Stimulated activated CD8-positive, alpha-beta memory T cell treated with anti-CD3 and anti-CD28 coated beads, Interleukin-2, amount 100 ng/mL, for 1 hour (primary cell): ENCODE measurements around the gene SLC1A2.

Experiments used
- DNase-seq, 2 donors: peaks; one replicate each; pipeline ENCODE4 v3.0.0-alpha.2; 2020; ENCODE audit warnings: low read depth in 2 of 2

SLC1A2 gene

DNA sequence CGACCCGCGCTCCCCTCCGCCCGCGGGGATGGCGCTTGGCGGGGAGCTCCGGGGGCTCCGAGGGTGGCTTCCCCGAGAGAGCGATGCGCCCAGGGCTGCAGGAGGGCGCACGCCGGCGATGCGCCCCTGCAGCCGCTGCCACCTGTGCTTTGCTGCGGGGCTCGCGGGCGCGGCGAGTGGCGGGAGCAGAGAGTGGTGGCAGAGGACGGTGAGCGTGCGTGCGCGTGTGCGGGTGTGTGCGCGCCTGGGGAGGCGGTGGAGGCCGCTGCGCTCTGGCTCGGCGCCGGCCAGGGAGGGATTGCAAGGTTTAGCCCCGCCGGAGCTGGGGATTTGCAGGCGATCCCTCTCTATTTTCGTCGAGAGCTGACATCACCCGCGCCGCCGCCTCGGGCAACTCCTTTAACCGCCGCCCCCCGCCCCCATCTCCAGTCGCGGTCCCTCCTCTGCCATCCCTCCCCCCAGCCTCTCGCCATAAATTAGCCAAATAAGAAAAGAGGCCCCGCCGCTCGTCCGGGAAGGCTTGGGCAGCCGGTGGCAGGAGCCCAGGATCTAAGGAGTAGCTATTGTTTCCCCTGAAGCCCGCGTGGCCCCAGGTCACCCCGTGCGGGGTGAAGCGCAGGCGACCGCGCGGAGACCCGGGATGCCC, at the start of gene SLC1A2:
Gene SLC1A2, minus strand, starts transcription at position 375 of the 646 bp plus-strand sequence. CDS start 592 bp downstream, outside the sequence.
- no peak for DNase-seq

DNA sequence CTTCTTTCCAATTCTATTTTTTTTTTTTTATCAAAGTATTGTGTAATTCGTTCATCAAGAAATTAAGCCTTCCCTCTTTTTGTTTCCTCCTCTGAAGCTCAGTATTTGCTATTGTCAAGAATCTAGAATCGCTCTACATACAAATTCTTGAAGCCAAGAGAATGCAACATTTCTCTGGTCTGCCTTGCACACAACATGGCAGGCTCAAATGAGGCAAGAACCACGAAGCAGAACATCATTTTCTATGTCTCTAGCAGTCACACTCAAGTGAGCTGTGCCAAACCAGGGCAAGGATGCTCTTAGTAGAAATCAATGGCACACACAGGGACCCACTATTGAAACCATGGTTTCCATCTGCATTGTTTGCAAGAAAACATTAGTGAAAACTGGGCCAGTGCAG, 46.7 kb upstream of the SLC1A2 start:
- no peak for DNase-seq

- DNase-seq: no peak
These were observed 45.0 kb upstream of the SLC1A2 start for GRCh38 chr11:35464308-35464707.

- no peak for DNase-seq
These were observed 44.0 kb upstream of the SLC1A2 start for GRCh38 chr11:35463331-35463751.

GRCh38 chr11:35461917-35462538, 42.7 kb upstream of the SLC1A2 start:
- DNase-seq: no peak

DNA sequence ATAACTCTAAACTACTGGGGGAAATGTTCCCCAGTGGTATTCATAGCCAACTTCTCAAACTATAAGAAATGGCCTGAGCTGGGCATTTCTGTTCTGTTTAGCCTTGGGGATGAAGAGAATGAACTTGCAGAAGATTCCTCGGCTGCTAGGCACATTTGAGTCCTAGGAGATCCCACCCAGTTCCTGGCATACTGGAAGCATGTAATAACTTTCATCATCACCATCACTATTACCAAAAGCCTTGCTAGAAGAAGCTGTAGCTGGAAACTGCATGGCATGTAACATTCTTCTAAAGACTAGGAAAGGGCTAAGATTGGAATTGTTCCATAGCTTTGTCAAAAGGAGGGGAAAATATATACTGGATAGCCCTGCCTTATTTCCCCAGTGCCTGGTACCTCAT, 40.1 kb upstream of the SLC1A2 start:
- DNase-seq: no peak

DNA sequence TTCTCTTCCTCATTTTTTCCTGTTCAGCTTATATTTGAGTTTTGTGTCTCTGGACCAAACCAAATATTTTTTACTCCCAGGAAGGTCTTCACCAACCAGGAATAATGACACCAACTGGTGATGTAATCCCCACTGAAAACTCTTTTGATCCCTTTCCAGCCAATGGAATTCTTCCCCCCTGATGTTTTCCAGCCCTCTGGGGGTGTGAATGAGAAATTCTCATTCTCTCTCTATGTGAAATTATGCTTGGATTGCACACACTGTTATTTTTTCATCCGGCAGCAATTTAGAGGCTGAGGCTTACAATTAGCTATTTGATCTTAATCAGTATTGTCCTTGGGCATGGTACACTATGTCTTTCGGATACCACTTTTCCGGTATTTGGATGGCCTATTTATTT, 39.5 kb upstream of the SLC1A2 start:
- DNase-seq: no peak

- no peak for DNase-seq
These were observed 35.0 kb upstream of the SLC1A2 start for GRCh38 chr11:35454362-35454761.

- DNase-seq: no peak
These were observed 17.4 kb upstream of the SLC1A2 start for GRCh38 chr11:35436581-35437250.

GRCh38 chr11:35433588-35433987, 14.2 kb upstream of the SLC1A2 start:
- no peak for DNase-seq

DNA sequence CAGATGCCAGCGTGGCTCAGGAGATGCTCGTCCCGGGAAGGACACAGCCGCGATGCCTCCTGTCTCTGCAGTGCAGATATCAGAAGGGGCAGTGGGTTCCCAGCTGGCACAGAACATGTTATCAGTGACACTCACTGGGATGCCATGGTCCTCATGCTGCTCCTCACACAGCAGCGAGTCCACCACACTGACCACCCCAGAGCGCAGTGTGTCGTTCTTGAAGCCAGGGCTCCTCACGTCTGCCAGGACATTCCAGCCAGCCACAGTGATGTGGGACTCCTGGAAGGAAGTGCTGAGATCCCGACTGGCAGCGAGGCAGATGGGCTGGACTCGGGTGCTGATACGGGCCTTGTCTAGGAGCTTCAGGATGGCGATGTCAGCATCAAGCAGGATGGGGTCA, 13.1 kb upstream of the SLC1A2 start:
- no peak for DNase-seq

DNA sequence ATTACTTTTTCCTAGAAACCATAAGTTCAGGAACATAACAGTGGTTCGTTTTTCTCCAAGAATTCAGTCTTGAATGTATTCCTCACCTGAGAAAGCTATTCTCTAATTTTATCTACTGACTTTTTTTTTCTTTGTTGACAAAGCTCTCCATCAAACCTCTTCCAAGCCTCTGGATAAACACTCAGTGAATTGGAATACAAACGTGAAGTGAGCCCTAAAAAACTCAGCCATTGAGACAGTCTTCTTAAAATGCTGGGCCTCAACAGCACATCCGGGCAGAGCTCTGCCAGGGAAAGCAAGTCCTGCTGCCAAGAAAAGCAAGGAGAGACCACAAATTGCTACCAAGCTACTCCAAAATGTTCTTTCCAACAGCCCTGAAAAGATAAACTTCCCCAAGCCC, 7.7 kb upstream of the SLC1A2 start:
- DNase-seq: no peak

DNA sequence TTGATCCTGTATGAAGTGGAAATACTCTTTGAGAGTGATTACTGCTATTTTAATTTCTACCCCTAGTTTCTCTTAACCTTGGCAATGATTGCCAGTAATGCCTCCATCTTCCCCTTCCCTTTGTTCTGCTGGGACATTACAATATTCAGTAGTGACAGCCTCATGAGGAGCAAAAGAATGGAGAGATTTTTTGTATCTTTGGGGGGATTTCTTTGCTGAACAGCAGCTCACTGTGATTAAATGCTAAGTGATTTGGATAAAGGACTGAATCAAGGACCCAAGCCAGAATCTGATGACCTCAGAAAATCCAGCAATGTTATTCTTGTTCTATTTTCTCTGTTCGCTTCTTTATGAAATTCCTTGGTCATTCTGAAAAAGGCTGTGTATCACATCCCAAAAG, 7.0 kb upstream of the SLC1A2 start:
- DNase-seq: no peak

GRCh38 chr11:35425603-35426212, 6.3 kb upstream of the SLC1A2 start:
- no peak for DNase-seq

GRCh38 chr11:35424157-35424940, 5.0 kb upstream of the SLC1A2 start:
- DNase-seq: no peak

DNA sequence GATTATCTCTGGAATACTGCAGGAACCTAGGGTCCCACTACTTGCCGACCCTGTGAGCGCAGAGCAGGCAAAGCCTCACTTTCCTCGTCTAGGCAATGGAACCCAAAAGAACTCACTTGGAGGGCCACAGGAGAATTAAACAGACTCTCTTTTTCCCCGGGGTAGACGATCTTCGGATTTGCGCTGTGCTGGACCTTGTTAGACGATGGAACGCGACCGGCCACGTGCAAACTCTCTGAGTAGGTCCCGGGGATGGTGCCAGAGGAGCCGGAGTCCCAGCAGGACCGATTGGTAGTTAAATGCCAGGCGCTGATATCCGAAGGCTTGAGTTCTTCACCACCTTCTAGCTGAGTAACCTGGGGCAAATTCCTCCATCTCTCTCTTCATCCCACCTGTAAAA, 1.0 kb upstream of the SLC1A2 start:
- DNase-seq: no peak

DNA sequence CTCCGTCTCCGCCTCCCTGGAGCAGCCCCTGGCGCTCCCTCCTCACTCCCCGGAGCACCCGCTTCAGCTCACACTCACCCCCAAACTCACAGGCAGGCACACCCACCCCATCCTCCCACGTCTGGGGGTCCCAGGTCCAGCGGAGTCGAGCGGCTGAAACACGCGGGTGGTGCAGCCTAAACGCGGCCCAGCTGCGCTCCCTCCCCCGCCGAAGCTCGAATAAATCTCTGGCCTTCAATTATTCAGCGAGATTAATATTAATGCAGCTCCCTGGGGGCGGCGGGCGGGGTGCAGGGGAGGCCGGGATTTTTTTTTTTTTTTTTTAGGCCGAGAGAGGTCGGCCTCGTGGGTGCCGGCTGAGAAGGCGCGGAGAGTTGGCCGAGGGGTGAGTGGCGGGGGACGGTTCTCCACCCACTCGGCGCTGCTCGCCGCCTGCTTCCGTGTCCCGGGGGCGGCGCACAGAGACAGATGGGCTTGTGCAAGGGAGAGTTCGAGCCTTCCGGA, 524 bp upstream of the SLC1A2 start:
- no peak for DNase-seq

DNA sequence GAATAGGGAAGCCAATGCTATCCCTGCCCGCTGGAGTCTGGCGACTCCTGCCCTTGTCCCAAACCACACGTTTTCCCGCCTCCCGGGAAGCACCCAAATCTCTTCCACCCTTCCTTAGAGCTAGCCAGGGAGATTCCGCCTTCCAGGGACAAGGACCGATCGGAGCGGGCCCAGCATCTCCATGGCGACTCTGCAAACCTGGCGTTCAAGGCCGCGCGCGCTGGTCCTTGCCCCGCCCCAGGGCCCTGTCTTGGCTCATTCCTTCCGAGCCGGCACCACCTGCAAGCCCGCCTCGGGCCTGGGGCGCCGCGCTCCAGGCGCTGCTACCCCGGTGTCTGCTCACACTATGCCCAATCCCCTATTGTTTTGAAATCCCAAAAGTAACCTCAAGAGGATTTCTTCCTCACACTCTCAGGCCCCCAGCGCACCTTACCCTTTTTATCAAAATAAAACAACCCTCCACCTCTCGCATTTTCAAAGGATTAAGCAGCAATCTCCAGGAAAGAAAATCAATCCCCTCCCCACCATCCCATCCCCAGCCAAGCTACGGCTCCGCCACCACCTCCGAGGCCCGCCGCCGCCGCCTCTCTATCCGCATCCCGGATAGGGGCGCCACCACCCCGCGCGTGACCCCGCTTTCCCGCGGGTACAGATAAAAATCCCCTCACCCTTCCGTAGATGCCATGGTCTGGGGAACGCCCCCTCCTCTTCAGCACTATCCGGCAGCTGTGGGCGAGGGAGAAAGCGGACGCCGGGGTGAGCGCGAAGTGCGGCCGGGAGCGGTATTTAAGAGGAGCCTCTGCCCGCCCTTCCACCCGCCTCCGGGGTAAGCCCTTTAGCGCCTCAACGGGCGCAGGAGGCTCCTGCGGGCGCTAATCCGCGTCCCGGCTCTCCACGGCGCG, 825 bp downstream of the SLC1A2 start:
- no peak for DNase-seq

DNA sequence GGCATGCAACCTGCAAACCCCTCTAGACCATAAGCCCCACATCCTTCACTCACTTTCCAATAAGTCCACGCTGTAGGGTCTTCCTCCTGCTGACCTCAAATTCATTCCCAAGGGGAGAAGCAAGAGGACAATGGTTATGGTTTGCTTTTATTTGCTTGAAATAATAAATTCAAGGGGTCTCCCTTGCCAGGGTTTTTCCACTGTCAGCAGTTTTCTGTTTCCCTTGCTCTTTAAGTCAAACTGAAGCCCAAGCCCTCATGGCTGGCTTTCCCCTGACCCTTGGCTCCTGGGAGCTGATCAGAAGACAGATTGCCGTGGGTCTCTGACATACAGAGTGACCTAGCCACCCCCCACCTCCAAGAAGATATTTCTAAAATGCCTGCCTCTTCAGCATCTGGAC, 3.9 kb downstream of the SLC1A2 start:
- no peak for DNase-seq

GRCh38 chr11:35414776-35415175, 4.6 kb downstream of the SLC1A2 start:
- DNase-seq: no peak

DNA sequence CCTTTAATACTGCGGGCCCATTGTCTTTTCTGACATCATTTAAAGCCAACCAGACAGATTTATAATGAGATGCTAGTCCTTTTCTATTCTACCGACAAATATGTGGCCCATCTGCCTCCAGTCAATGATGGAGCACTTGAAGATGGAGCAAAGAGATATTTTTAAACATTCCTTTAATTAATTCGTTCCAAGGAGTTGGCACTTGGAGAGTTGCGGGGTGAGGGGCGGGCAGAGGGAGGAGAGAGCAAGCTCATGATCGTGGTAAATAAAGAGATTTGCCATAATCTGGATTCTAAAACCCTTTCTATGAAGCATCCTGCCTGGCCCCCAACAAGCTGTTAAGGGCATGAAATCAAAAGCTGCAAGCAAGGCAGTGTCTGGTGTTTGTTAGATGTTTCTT, 5.0 kb downstream of the SLC1A2 start:
- DNase-seq: no peak
